ENCODE results near the gene TRAT1.
A peak's percentile ranks its signal among the peaks of the same experiment; 100 is the strongest.
"Not testable (repeated sequence)": the region's sequence is repeated elsewhere in the genome, so short reads cannot be mapped to it uniquely, and the experiment has no call there.

The TRAT1 gene, protein sequence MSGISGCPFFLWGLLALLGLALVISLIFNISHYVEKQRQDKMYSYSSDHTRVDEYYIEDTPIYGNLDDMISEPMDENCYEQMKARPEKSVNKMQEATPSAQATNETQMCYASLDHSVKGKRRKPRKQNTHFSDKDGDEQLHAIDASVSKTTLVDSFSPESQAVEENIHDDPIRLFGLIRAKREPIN

DNA sequence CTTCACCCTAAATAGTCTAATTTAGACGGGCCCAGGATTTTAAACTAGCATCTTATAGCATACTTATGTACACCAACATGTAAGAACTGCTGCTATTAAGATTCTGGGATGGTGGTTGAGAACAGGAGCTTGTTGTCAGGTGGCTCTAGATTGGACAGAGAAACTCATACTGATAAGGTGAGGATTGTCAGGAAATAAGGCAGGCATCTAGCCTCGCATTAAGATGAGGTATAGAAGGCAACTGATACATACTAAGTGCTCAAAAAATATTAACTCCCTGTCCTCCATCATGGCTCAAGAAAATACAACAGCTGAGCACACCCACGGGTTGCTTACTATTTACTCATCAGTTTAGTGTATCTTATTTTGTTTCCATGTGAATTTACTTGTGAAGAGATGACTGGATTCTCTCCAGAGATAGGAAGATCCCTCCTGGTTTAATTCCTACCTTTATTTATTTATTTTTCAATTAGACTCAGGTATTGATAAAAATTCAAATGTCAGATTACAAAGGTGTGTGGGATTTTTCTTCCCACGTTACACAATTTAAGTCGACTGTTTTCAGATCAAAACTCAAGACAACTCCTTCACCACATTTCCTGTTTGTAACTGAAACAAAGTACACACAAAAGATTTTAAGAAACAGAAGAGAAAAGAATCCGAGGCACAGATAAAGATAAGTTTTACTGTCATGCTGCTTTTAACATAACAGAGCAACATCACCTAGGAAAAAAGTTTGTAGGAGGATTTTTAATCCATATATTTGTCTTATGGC lies at the start of gene TRAT1:
Gene TRAT1 (plus strand): TSS at position 664 of the 775 bp plus-strand sequence. CDS start 142 bp downstream, outside the sequence.
- DNase-seq, result no peak

GRCh38 chr3:108775649-108776048 lies 46.9 kb upstream of the TRAT1 start:
- no peak for DNase-seq

- DNase-seq, result no peak
These were observed 43.1 kb upstream of the TRAT1 start for GRCh38 chr3:108779496-108779895.

DNA sequence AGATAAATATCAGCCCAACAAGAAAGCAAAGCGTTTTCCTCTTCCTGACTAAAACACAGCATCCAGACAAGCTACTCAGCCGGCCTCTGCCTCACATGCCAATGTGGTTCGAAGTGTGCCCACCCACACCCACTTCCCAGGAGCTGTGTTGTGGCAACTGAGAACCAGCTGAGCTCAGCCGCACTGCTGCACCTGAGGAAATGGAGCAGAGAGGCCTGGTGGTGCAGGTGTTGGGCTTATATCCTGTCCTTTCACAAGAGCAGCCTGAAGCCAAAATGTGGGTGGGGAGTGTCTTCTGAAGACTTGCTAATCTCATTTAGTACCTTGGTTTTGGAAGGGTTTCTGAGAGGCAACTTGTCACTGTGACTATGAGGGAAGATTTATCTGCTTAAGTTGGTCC lies 42.4 kb upstream of the TRAT1 start:
- no peak for DNase-seq

- no peak for DNase-seq
These were observed 31.1 kb upstream of the TRAT1 start for GRCh38 chr3:108791473-108791872.

- no peak for DNase-seq
These were observed 18.1 kb upstream of the TRAT1 start for GRCh38 chr3:108804437-108804836.

DNA sequence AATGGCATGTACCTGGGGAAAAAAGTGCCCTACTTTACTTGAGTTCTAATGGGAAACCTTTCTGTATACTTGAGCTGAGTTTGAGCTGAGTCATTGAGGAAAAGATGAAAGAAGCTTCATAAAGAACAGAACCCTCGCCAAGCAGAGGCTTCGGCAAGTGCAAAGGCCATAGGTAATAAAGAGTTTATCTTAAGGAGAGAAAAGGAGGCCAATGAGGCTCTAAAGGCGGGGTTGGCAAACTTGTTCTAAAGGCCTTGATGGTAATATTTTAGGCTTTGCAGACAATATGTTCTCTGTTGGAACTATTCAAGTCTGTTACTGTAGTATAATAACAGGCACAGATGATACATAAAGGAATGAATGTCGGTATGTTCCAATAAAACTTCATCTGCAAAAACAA lies 17.6 kb upstream of the TRAT1 start:
- no peak for DNase-seq

DNA sequence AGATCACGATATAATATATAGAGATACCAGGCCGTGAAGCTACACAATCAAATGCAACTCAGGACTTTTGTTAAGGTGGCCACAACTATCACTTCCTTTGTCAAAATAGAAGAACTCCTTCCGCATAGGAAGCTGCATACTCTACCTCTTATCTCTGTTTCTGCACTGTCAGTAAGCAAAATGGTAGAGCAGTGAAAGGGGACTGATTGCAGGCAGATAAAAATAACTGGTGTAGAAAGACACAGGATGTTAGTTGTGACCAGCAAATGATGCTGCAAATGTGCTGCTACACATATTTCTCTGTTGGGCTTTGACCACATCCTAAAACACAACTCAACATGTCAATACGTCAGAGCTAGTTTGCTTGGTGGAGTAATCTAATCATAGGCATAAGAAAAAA lies 16.3 kb upstream of the TRAT1 start:
- no peak for DNase-seq

DNA sequence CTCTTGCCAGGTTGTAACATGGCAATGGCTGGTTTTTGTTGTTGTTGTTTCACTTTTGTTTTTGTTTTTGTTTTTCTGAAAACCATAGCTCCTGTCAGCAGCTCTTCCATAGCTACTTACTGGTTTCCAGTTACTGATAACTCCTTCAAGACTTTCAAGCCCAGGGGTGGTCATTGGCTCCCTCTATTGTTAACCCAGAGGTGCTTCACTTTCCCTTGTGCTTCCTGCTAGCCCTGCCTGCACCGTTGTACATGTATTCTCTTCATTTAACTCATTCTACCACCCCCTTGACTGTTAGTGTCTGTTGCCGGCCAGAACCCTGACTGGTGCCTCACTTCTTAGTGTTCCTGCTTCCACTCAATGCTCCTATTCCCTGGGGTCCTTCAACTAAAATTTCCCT lies 4.2 kb upstream of the TRAT1 start:
- DNase-seq, result peak; percentile 41

GRCh38 chr3:108820586-108820985 lies 2.0 kb upstream of the TRAT1 start:
- no peak for DNase-seq

DNA sequence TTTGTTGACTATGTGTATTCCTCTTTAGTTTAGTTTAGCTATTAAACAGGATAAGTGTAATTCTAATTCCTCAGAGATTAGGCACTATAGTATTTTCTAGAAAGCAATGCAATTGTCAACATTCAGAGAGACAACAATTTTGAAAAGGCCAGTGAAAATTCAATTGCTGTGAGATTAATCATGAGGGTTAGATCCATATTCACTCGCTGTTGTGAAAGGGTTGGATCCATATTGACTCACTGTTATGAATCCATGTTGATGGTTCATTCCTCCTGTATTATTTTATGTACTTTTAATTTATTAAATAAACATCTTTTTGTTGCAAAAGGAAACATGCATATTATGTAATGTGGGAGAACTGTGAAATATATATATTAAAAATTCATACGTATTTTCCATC lies 641 bp downstream of the TRAT1 start:
- DNase-seq, result no peak

GRCh38 chr3:108823803-108824202 lies 1.2 kb downstream of the TRAT1 start:
- not testable (repeated sequence) for DNase-seq

DNA sequence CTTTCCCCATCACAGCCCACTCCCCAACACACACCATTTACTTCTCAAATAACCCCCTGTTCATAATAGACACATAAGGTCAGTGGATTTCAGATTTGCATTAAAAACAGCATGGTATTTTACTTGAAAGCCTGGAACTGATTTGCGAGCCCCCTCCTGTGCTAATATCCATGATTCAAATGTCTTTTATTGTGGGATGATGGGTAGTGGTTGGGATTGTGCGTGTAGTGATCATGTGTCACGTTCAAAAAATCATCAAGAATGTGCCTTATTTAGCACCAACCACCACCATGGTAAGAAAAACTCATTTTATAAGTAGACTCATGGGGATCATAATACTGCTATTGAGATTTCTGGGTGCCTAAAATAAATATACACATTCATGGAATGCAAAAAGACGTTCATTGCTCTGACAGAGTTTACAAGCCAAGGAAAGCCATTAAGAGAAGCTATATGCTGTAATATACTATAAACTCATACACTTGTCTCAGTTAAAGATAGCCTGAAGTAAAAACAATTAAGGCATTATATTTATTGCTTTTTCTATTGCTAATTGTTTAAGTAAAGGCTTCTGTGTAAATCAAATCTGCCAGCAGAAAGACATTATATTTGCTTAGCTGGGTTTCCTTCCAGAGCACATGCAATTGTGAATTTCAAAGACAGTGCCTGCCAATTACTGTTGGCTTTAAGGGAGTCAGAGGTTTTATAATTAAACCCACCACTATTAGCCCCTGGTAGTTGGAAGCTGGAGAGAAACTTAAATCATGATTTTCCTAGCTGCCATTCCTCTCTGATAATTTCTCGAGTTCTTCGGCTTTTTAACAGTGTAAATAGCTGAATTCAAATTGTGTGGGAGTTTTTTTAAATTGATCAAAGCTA lies 4.0 kb downstream of the TRAT1 start:
- DNase-seq, result no peak

DNA sequence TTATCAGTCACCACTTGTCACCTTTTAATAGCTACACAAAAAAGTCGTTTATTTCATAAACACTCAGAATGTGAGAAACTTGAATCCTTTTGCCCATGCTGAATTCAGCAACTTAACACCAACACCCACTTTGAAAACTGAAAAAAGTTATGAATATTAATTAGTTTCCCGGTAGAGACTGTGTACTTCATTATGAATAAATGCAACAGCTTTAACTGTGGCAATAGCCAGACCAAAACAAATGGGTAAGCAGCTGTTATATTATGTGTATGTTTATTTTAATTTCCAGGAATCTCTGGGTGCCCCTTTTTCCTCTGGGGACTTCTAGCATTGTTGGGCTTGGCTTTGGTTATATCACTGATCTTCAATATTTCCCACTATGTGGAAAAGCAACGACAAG lies 7.8 kb downstream of the TRAT1 start:
- no peak for DNase-seq

GRCh38 chr3:108830991-108831614 lies 8.5 kb downstream of the TRAT1 start:
- DNase-seq, result no peak

DNA sequence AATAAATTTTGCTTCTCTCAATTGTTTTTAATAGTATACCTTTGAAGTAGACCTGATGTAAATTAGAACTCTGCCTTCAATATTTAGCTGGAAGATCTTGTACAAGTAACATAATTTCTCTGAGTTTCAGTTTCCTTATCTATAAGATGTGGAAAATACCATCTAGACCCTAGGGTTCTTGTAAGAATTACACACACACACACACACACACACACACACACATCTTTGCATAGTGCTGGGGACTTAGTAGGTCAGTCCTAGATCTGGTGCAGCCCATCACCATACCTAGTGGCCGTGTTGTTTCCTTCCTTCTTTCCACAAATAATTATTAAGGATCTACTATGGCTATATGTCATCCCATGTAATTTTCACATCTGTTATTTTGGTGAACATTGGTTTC lies 11.0 kb downstream of the TRAT1 start:
- no peak for DNase-seq

DNA sequence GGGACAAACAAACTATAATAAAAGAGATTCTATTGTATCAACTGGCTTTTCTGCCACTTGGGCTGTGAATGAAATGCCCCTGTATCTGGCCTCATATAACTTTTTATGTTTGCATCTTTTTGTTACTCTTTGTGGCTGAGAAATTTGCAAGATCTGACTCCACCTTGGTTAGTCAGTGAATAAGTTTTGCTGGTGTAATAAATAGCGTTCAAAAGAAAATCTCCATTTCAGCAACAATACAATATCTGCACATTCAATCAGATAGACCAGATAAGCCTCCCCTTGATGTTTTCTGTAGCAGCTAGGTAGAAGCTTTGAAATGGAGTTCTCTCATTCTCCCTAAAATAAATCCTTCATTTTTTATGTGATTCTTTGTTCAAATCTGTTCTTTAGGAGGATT lies 12.0 kb downstream of the TRAT1 start:
- DNase-seq, result no peak

DNA sequence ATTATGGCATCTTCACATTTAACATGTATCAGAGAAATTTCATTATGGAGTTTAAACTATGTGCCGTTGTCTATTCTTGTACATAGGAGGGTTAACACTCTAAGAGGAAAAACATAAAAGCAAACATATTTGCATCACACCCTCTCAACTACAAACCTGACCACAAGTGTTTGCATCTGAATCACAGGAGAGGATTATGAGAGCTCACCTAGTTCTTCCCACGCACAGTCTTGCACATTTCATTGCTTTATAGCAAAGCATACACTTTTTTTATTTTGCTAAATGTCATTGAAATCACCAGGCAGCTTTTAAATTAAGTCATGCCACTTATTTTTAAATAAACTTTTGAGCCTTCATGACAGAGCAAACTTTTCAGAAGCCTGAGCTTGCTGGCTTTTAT lies 12.5 kb downstream of the TRAT1 start:
- DNase-seq, result no peak

DNA sequence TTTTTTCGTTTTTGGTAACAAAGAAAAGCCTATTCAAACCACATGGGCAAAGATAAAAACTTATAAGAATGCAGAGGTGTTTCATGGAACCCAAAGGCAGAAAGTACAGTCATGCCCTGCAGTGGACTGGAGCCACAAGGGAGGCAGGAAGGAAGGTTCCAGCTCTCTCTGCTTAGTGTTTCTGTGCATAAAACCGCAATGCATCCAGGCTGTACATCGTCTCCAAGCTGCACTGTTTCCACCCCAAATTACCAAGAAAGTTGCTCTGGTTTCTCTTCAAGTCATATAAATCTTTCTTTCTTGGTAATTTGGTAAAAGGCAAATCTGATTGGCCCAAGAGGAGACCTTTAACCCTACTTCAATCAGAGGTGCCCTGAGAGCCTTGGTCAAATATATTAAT lies 15.8 kb downstream of the TRAT1 start:
- DNase-seq, result no peak

- DNase-seq, result no peak
These were observed 23.2 kb downstream of the TRAT1 start for GRCh38 chr3:108845709-108846293.

- DNase-seq, result no peak
These were observed 24.6 kb downstream of the TRAT1 start for GRCh38 chr3:108847187-108847586.

GRCh38 chr3:108849075-108849474 lies 26.5 kb downstream of the TRAT1 start:
- no peak for DNase-seq

GRCh38 chr3:108861401-108861800 lies 38.8 kb downstream of the TRAT1 start:
- DNase-seq, result no peak

Measured in NCI-H524 treated with DMSO at 0.1 percent for 48 hours (cell line).